Vagina (tissue), 2 donors: ENCODE results near the gene H6PD.

Experiments used
- POLR2A ChIP-seq, 2 donors: fragments of 450-650 bp; IDR thresholded peaks; one replicate each; pipeline ENCODE4 v1.6.1; 2017; ENCODE audit warnings: antibody characterized with exemption in 2 of 2, mild to moderate bottlenecking in 2 of 2, moderate library complexity in 2 of 2
- TF ChIP-seq, protein P1 (sequence below), 3 experiments: fragments of 450-650 bp in 2 of 3; fragments of 200-600 bp in 1 of 3; sonication (generic) in 1 of 3; IDR thresholded peaks; one replicate each; pipeline ENCODE4 v1.5.1; 2017 to 2019; ENCODE audit warnings: antibody characterized with exemption in 3 of 3, mild to moderate bottlenecking in 2 of 3, moderate library complexity in 2 of 3

DNA sequence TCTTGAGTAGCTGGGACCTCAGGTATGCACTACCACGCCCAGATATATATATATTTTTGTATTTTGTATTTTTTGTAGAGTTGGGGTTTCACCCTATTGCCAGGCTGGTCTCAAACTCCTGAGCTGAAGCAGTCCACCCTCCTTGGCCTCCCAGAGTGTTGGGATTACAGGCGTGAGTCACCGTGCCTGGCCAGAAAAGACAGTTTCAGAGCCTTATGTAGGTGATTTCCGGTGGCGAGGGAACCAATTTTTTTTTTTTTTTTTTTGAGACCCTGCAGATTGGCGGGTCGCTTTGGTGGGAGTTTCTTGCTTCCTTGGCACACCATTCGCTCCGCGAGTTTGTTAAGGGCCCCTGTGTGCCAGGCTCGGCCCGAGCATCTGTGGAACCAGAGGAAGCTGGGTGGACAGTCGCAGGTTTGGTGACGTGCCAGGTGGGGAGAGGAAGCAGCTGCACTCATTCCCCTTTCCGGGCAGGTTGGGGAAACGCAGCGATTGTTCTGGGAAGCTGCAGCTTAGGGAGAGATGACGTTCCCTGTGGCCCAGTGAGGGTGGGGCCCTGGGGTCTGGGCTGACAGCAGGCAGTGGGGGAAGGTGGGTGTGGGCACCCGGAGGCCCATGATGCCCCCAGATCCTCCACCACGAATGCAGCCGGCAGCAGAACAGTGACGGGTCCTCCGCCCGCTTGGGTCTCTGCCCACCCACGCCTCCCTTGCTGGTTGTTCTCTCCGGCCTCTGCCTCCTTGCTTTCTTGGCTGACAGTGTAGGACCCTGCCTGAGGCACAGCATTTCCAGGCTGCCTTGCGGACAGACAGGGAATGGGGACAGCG lies 83.2 kb downstream of the H6PD start:
- TF ChIP-seq, protein P1, sequence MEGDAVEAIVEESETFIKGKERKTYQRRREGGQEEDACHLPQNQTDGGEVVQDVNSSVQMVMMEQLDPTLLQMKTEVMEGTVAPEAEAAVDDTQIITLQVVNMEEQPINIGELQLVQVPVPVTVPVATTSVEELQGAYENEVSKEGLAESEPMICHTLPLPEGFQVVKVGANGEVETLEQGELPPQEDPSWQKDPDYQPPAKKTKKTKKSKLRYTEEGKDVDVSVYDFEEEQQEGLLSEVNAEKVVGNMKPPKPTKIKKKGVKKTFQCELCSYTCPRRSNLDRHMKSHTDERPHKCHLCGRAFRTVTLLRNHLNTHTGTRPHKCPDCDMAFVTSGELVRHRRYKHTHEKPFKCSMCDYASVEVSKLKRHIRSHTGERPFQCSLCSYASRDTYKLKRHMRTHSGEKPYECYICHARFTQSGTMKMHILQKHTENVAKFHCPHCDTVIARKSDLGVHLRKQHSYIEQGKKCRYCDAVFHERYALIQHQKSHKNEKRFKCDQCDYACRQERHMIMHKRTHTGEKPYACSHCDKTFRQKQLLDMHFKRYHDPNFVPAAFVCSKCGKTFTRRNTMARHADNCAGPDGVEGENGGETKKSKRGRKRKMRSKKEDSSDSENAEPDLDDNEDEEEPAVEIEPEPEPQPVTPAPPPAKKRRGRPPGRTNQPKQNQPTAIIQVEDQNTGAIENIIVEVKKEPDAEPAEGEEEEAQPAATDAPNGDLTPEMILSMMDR (IDR thresholded peaks at IDR 0.05) = no peak
- TF ChIP-seq POLR2A (IDR thresholded peaks at IDR 0.05) = no peak
